ENCODE measurements around the gene GNG12. TPM values are rescaled to one million over a fixed set of nuclear protein-coding genes. Genes with fewer than 3 reads are reported as not detected.

Gene GNG12
- total RNA-seq, 1 experiment from 2014 or later = 23.7 TPM

- TF ChIP-seq, protein P1, sequence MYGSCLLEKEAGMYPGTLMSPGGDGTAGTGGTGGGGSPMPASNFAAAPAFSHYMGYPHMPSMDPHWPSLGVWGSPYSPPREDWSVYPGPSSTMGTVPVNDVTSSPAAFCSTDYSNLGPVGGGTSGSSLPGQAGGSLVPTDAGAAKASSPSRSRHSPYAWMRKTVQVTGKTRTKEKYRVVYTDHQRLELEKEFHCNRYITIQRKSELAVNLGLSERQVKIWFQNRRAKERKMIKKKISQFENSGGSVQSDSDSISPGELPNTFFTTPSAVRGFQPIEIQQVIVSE (CRISPR knock-in tag; IDR thresholded peaks at IDR 0.05; ENCODE audit: borderline replicate concordance) = no peak
- TF ChIP-seq ARID4B (CRISPR knock-in tag; IDR thresholded peaks at IDR 0.05; ENCODE audit: borderline replicate concordance) (no peak), ZNF232 (CRISPR knock-in tag; IDR thresholded peaks at IDR 0.05) (no peak), ZNF317 (CRISPR knock-in tag; IDR thresholded peaks at IDR 0.05; ENCODE audit: borderline replicate concordance, low read depth) (no peak), ETV6 (CRISPR knock-in tag; IDR thresholded peaks at IDR 0.05) (no peak), NR2C2 (CRISPR knock-in tag; IDR thresholded peaks at IDR 0.05) (no peak), ZNF396 (CRISPR knock-in tag; IDR thresholded peaks at IDR 0.05; ENCODE audit: borderline replicate concordance) (no peak)
Observed at GRCh38 chr1:67767103-67767782, 66.0 kb downstream of the GNG12 start (continued).

DNA sequence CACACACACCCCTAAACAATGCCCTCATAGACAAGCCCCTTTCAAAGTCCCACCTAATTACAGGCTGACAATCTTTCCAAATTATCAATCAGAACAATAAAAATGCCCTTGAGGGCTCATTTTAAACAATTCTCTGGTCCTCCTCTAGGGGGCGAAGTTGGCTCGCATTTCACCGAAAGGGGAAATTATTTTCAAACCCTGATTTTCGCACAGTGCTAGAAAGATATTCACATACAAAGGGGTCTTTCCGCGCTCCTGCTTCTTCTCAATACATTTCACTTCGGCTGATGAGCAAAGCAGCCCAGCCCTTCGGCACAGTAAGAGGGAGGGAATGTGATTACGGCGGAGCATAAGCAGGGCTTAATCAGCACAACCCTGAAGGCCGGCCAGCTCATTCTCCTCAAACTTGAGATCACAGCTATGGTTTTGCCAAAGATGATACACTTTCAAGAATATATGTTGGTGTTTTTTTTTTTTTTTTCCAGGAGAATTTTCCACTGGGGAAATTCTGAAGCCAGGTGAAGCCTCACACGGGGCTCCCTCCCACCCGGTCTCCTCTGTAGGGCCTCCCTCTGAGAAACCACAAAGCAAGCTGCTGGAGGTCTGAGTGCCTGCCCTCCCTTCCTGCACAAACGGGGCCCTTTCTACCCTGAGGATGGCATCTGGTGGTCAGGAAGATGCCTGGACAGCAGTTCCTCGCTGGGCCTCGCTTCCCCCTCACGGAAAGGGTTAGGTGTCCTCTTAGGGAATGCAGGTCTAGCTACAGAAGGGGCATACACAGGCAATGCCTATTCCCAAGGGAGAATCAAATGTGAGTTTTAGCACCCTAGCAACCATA is 66.9 kb downstream of the GNG12 start:
- TF ChIP-seq CREM (CRISPR knock-in tag; IDR thresholded peaks at IDR 0.05) (no peak), ZNF423 (CRISPR knock-in tag; IDR thresholded peaks at IDR 0.05) (peak; percentile 65)
- TF ChIP-seq, protein P2, sequence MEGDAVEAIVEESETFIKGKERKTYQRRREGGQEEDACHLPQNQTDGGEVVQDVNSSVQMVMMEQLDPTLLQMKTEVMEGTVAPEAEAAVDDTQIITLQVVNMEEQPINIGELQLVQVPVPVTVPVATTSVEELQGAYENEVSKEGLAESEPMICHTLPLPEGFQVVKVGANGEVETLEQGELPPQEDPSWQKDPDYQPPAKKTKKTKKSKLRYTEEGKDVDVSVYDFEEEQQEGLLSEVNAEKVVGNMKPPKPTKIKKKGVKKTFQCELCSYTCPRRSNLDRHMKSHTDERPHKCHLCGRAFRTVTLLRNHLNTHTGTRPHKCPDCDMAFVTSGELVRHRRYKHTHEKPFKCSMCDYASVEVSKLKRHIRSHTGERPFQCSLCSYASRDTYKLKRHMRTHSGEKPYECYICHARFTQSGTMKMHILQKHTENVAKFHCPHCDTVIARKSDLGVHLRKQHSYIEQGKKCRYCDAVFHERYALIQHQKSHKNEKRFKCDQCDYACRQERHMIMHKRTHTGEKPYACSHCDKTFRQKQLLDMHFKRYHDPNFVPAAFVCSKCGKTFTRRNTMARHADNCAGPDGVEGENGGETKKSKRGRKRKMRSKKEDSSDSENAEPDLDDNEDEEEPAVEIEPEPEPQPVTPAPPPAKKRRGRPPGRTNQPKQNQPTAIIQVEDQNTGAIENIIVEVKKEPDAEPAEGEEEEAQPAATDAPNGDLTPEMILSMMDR (IDR thresholded peaks at IDR 0.05) = peak; percentile 75
- ChIA-PET CTCF (interaction anchor here (0.5 to 4.7 kb wide), 75 partner anchors 8 to 1412 kb away, joined by 3 to 40 read pairs (median 4); partner anchors contain the start of genes DIRAS3, GADD45A and GNG12), POLR2A (interaction anchor here (1.8 kb wide), 1 partner anchor 81 kb away, joined by 6 read pairs; the partner anchor contains the start of gene GADD45A)
- Mint-ChIP-seq H3K27me3 (ENCODE audit: low read depth) (no peaks in the 10 kb centered on the region), H3K9me3 (no peaks in the 10 kb centered on the region), H3K4me1 (peaks cover 13% of the 10 kb centered on the region), H3K4me3 (peak overlapping the region; percentile 54), H3K27ac (peak overlapping the region; percentile 28; the same call in 1 of the 2 replicates), H3K36me3 (no peaks in the 10 kb centered on the region)
- peak; percentile 64 for ATAC-seq
- DNase-seq (ENCODE audit: low spot score) = peak; percentile 36

DNA sequence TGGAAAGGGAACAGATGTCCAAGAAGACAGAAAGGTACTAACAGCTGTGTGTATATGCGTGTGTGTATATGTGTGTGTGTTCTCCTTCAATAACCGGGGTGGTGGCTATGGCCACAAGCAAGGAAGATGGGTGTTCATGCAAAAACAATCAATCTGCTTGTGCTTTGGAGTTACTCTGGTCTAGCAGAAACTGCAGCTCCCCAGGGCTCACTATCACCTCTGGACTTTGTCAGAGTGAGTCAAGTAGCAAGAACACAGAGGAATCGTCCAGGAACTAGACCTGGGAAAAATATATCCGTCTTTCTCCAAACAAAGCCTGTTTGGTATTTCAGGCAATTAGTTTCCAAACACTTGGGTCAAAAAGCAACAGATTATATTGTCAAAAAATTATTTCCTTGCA is 68.6 kb downstream of the GNG12 start:
- Mint-ChIP-seq H3K9me3 (no peaks in the 10 kb centered on the region), H3K4me1 (peaks cover 16% of the 10 kb centered on the region), H3K36me3 (no peaks in the 10 kb centered on the region), H3K27ac (no peak overlapping the region), H3K27me3 (ENCODE audit: low read depth) (no peaks in the 10 kb centered on the region; the same call in 1 of the 2 replicates), H3K4me3 (no peak overlapping the region)
- ChIA-PET CTCF (interaction anchor here (0.6 to 4.7 kb wide), 3 partner anchors 80 to 246 kb away, joined by 5 to 40 read pairs (median 13); partner anchors contain the start of gene GADD45A), POLR2A (no interaction called here)
- no peak for ATAC-seq
- TF ChIP-seq MYBL2 (CRISPR knock-in tag; IDR thresholded peaks at IDR 0.05) (no peak), ELF4 (CRISPR knock-in tag; IDR thresholded peaks at IDR 0.05; ENCODE audit: low read depth) (no peak)
- no peak for DNase-seq (ENCODE audit: low spot score)
